BE2C (cell line): Measurements from ENCODE around the gene SPATS2.
A peak's percentile ranks its signal among the peaks of the same experiment; 100 is the strongest.

Experiments used
- DNase-seq: peaks from one replicate; pipeline ENCODE4 v3.0.0-alpha.2; 2020
- H3K27me3 ChIP-seq: fragments of 250-450 bp; sonication (Bioruptor Pico); 2 replicates; pipeline ENCODE4 v1.5.1; 2020; ENCODE audit warnings: mild to moderate bottlenecking
- H3K36me3 ChIP-seq: fragments of 250-450 bp; sonication (Bioruptor Pico); 2 replicates; pipeline ENCODE4 v1.5.1; 2020; ENCODE audit warnings: mild to moderate bottlenecking
- H3K4me1 ChIP-seq: fragments of 250-450 bp; sonication (Bioruptor Pico); 2 replicates; pipeline ENCODE4 v1.5.1; 2020
- H3K4me3 ChIP-seq: 2 replicates; pipeline ENCODE4 v1.5.1; 2011; ENCODE audit warnings: low read depth, low read length
- H3K9me3 ChIP-seq: fragments of 250-450 bp; sonication (Bioruptor Pico); 2 replicates; pipeline ENCODE4 v1.5.1; 2020
- TF ChIP-seq, protein P1 (sequence below): IDR thresholded peaks from 2 replicates; pipeline ENCODE4 v1.5.1; 2012; ENCODE audit warnings: mild to moderate bottlenecking, low read depth, low read length

The SPATS2 gene

DNA sequence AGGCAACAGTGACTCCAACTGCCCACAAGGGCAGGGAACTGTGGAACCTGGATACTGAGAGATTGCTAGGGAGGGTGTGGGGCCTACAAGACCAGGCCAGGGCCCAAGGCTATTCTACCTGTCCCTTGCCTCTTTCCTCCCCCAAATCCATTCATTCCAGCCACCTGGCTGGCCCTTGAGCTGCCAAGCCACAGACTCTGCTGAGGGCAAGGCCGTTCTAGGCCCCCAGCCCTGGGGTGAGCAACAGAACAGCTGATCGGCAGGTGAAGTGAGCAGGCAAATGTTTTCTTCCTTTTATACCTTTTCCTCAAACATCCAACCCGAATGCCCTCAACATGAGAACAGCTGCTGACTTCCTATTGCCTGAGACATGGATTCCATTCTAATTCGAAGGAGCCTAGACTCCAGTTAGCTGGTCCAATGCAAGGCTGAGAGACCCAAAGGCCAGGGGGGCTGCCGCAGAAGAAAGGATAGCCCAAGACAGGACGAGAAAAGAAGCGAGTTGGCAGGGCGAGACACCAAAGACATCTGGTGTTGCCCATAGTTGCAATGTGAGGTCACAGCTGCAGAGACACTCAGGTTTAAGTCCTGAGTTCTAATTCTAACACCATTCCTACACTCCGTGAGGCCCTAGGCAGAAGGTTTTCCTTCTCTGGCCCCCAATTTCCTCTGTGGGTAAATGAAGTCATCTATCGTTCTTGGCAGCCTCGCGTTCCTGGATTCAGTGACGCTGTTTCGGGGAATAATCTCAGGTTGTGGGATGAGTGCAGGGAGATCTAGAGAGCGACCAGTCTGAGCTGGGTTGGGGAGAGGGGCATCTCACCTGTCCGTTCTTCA lies 31.9 kb upstream of the SPATS2 start:
- no peak for DNase-seq
- H3K9me3 ChIP-seq: no peaks in the 10 kb centered on the region
- H3K4me3 ChIP-seq: no peak overlapping the region
- H3K27me3 ChIP-seq: peaks cover 3% of the 10 kb centered on the region; the same call in 1 of the 2 replicates
- TF ChIP-seq, protein P1, sequence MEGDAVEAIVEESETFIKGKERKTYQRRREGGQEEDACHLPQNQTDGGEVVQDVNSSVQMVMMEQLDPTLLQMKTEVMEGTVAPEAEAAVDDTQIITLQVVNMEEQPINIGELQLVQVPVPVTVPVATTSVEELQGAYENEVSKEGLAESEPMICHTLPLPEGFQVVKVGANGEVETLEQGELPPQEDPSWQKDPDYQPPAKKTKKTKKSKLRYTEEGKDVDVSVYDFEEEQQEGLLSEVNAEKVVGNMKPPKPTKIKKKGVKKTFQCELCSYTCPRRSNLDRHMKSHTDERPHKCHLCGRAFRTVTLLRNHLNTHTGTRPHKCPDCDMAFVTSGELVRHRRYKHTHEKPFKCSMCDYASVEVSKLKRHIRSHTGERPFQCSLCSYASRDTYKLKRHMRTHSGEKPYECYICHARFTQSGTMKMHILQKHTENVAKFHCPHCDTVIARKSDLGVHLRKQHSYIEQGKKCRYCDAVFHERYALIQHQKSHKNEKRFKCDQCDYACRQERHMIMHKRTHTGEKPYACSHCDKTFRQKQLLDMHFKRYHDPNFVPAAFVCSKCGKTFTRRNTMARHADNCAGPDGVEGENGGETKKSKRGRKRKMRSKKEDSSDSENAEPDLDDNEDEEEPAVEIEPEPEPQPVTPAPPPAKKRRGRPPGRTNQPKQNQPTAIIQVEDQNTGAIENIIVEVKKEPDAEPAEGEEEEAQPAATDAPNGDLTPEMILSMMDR: no peak
- H3K4me1 ChIP-seq: peaks cover 22% of the 10 kb centered on the region
- peaks cover 7% of the 10 kb centered on the region for H3K36me3 ChIP-seq

DNA sequence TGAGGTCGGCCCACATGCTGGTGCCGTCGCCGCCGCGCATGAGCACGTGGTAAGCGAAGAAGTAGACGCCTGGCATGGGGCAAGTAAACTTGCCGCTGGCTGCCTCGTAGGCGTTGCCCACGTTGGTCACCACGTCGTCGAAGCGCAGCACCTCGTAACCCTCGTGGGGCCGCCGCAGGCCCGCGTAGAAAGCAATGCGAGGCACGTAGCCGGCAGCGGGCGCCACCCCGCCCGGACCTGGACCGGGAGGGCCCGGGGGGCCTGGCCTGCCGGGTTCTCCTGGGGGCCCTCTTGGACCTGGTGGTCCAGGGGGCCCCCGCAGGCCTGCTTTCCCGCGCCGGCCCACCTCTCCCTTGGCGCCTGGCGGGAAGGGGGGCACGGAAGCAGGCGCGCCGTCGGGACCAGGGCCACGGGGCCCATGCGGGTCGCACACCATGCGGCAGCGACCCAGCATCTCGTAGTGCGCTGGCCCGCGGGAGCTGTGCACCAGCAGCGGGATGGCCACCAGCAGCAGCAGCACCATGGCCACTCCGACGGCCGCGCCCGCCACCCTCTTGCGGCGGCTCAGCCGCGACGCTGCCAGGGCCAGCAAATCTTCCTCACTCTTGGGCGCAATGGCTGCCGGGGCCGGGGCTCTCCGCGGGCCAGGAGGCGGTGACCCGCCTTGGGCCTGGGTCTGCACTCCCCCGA lies 31.2 kb upstream of the SPATS2 start:
- TF ChIP-seq, protein P1: no peak
- Histone ChIP-seq H3K4me3 (peak overlapping the region; percentile 76), H3K9me3 (no peaks in the 10 kb centered on the region), H3K36me3 (peaks cover 2% of the 10 kb centered on the region), H3K4me1 (peaks cover 21% of the 10 kb centered on the region), H3K27me3 (peaks cover 3% of the 10 kb centered on the region; the same call in 1 of the 2 replicates)
- no peak for DNase-seq

DNA sequence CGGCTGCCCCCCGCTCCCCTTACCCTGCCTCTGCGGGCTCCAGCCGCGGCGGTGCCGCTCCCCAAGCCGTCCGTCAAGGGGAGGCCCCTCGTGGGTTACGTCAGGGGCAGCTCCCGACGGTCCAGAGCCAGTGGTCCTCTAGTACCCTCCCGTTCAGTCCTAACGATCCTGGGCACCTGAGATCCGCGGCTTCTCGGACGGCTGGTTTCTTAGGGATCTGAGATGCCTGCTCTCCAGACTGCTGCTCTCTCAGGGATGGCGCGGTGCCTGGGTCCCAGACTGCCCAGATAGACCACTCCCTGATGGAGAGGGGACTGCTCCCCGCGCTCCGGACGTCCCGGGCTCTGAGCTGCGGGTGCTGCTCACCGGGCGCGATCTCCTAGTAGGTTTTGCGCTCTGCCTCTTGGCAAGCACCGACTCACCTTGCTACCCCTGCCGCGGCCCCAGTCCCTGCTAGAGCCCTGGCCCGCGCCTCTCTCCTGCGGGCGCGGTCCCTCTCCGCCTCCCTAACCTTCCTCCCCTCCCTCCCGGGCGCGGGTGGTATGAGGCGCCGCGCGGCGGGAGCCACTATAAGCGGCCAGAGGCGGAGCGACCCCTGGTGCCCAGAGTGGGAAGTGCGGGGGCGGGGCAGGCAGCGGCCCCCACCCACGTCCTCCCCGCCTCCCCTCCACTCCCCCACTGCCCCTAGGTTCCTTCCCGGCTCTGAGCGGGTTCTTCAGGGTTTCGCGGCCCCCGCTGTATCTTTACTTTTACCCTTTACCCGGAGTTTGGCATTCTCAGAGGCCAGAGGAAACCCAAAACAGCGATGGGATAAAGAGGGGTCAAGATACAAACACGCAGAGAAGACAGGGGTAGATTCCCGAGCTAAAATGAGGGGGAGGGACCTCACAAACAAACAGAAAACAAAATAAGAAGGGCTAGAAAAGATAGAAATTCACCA lies 30.3 kb upstream of the SPATS2 start, which contains the start of gene C1QL4:
Gene C1QL4, minus strand, starts transcription at position 544 of the 940 bp plus-strand sequence. CDS start 711 bp downstream, outside the sequence.
- TF ChIP-seq, protein P1: peak; percentile 80
- Histone ChIP-seq H3K36me3 (no peaks in the 10 kb centered on the region), H3K4me1 (peaks cover 16% of the 10 kb centered on the region), H3K4me3 (peak within 1 kb of the TSS; percentile 76), H3K27me3 (peaks cover 3% of the 10 kb centered on the region; the same call in 1 of the 2 replicates), H3K9me3 (no peaks in the 10 kb centered on the region)
- DNase-seq: peak; percentile 91

DNA sequence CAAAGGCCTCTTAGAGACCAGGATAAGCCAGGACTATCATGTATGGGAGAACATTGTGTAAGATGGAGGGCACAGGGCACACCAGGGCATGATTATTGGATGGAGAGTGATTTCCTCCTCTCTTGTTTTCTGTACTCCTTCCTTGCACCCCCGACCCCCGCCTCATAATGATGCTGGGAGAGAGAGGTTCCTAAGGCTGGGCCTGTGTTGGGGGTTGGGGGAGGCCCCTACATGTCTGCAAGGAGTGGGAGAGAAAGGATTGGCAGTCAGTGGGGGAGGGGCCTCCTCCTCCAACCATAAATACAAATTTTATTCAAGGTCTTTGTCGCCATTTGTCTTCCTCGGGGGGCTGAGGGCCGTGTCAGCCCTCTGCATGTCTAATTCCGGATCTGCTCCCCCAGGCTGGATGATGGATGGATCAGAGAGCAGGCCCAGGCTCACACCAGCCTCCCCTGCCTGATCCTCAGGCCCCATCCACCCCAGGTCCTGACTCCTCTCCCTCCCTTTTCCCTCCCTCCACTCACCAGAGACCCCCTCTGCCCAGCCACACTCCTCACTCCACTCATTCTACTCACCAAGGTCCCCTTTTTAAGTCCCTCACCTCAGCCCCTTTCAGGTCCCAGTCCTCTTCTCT lies 28.3 kb upstream of the SPATS2 start:
- Histone ChIP-seq H3K9me3 (no peaks in the 10 kb centered on the region), H3K4me3 (no peak overlapping the region), H3K27me3 (peaks cover 5% of the 10 kb centered on the region; the same call in 1 of the 2 replicates), H3K36me3 (no peaks in the 10 kb centered on the region), H3K4me1 (peaks cover 14% of the 10 kb centered on the region)
- DNase-seq: no peak
- TF ChIP-seq, protein P1: no peak

DNA sequence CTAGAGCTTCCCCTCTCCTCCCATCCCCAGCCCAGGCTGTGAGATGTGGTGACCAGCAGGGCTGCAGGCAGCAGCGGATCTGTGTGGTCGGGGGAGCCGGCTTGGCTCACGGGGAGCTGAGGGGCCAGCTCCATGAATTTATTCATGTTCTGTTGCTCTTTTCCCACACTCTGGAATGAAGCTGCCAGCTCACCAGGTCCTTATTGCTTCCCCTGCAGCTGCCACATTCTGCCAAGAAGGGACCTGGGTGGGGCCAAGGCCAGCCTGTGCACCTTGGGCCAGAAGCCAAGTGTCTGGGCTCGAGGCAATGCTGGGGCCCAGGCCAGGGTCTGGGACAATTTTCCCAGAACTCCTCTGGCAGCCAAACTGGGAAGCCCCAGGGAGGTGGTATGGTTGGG lies 27.8 kb upstream of the SPATS2 start:
- no peaks in the 10 kb centered on the region for H3K36me3 ChIP-seq
- H3K4me3 ChIP-seq: no peak overlapping the region
- DNase-seq: no peak
- H3K27me3 ChIP-seq: peaks cover 5% of the 10 kb centered on the region; the same call in 1 of the 2 replicates
- TF ChIP-seq, protein P1: no peak
- no peaks in the 10 kb centered on the region for H3K9me3 ChIP-seq
- peaks cover 14% of the 10 kb centered on the region for H3K4me1 ChIP-seq
